NCI-H2029 treated with DMSO at 0.1 percent for 48 hours (cell line): ENCODE results near the gene DCBLD2.

Experiments
- DNase-seq: peaks from one replicate; lab custom pipeline; 2025; lab: John Stamatoyannopoulos, UW

Gene DCBLD2

GRCh38 chr3:98768961-98769360 lies 132.5 kb downstream of the DCBLD2 start:
- no peak for DNase-seq

DNA sequence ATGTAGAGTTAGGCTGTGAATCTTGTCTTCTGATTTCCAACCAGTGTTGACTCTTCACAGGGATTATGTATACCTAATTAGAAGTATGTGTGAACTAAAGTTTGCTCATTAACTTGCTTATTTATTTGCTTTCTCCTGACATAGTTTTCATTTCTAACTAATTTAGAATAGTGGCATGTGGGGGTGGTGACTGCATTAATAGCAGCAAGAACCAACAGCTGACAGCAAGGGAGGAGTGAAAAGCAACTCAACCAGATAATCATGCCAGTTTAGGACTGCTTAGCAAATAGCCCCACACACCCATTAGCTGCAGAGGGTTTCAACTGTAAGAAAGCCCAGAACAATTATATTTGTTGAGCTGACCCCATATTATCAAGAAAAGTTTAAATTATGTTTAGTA lies 134.6 kb downstream of the DCBLD2 start:
- DNase-seq = no peak

GRCh38 chr3:98765721-98766120 lies 135.8 kb downstream of the DCBLD2 start:
- no peak for DNase-seq

DNA sequence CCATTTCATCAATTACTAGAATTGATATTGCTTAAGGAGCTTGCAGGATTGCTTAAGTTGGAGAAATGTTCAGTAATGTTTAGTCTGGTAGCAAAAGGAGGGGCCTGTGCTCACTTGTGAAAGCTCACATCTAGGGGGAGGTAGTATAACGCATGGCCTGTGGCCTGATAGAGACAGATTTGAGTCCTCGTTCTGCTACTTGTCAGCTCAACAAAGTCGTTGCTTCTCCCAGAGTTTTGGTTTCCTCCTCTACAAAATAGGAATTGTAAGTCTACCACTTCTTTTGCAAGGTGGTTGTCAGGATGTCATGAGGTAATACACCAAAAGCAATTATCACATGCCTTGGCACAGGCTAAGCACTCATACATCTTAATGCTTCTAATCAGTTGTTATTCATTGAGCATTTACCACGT lies 137.0 kb downstream of the DCBLD2 start:
- no peak for DNase-seq

GRCh38 chr3:98763819-98764418 lies 137.6 kb downstream of the DCBLD2 start:
- DNase-seq = no peak

DNA sequence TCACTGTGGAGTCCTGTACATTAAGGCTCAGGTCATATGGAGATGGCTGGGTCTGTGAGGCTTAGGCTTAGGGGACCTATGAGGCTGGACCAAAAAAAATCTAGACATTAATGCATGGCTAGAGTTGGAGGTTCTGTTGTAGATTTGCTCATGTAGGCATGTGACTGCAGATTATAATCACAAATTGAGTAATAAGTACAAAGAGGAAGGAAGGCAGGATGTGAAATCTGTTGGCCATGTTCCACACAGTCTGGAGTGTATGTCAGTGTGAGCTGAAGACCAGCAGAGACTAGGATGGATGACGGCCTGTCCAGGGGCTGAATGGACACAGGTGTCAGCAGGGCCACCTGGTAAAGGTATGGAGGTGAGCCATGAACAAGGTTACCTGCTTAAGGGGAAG lies 138.4 kb downstream of the DCBLD2 start, which contains the start of gene ST3GAL6:
Gene ST3GAL6, plus strand, starts transcription at position 265 of the 400 bp plus-strand sequence. CDS start 5,101 bp downstream, outside the sequence.
- DNase-seq = no peak

GRCh38 chr3:98761643-98762229 lies 139.8 kb downstream of the DCBLD2 start:
- DNase-seq = no peak

GRCh38 chr3:98759629-98760028 lies 141.9 kb downstream of the DCBLD2 start:
- no peak for DNase-seq

DNA sequence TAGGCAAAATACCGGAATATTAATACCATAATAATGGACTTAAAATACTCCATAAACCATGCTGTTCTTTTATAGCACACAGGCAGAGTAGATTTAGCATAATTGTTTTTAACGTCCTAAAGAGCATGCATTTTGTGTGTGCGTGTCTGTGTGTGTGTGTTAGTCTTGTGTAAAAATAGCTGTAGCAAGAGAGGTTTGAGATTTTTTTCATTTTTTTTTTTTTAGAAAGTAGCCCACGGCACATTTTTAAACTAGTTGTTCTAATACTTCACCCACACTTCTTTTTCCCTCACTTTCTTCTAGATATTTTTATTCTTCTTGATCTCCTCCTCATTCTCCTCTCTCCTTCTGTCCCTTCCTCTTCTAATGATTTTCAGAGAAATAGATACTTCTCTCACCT lies 145.9 kb downstream of the DCBLD2 start:
- DNase-seq = no peak

DNA sequence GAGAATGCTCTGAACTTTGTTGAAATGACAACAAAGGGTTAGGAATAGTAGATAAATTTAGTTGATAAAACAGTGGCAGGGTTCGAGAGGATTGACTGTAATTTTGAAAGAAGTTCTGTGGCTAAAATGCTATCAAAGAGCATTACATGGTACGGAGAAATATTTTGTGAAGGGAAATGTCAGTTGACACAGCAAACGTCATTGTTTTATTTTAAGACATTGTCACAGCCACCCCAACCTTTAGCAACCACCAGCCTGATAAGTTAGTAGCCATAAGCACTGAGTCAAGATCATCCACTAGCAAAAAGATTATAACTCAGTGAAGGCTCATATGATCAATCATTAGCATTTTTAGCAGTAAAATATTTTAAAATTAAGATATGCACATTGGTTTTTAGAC lies 147.0 kb downstream of the DCBLD2 start:
- no peak for DNase-seq

GRCh38 chr3:98750276-98750919 lies 151.1 kb downstream of the DCBLD2 start:
- DNase-seq = no peak

GRCh38 chr3:98746882-98747281 lies 154.6 kb downstream of the DCBLD2 start:
- no peak for DNase-seq

DNA sequence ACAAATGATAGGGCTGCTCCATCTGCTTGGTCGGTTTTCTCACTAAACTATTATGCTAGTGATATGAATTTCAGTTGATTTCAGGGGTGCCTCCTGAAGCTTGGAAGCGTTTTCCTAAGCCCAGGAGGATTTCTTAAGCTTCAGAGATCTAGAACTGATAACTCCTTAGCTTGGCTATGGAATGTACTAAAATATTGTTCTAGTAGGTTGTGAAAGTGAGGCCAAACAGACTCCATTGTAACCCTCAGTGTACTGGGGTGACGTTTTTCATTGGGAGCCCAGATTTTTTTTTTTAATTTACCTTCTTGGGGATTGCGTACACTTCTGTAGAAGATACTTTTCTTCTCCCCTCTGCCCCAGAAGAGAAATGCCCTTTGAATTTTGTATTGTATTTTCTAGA lies 155.4 kb downstream of the DCBLD2 start:
- DNase-seq = no peak
